SKM-1 (cell line): ENCODE measurements around the gene DTNBP1.

Source experiments
- DNase-seq: peaks from one replicate; lab custom pipeline; 2025; ENCODE audit not compliant: unreplicated experiment; lab: John Stamatoyannopoulos, UW

DTNBP1 gene

GRCh38 chr6:15504581-15505350 lies 158.1 kb downstream of the DTNBP1 start:
- DNase-seq: no peak

DNA sequence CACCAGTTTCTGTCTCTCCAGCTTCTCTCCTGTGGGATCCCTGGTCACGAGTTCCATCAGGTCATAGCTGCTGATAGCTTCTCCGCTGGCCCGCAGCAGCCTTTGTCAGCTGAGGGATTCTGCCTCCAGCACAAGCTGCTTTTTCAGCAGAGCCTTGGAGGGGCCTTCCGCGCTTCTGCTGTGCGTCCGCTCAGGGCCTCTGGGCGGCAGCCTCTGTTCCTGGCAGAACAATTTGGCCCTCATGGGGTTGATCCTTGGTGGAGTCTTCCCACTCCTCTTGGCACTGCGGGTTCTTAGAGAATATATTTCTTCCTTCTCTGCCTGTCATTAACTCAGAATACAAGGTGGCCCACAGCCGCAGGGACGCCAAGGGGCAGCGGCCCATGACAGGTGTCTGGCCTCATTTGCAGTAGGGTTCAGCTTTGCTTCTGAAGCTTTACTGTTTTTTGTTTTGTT lies 158.8 kb downstream of the DTNBP1 start:
- DNase-seq: no peak

GRCh38 chr6:15503346-15503680 lies 159.5 kb downstream of the DTNBP1 start:
- no peak for DNase-seq

- no peak for DNase-seq
These were observed 160.1 kb downstream of the DTNBP1 start for GRCh38 chr6:15502446-15503345.

GRCh38 chr6:15501826-15502445 lies 160.9 kb downstream of the DTNBP1 start:
- no peak for DNase-seq

DNA sequence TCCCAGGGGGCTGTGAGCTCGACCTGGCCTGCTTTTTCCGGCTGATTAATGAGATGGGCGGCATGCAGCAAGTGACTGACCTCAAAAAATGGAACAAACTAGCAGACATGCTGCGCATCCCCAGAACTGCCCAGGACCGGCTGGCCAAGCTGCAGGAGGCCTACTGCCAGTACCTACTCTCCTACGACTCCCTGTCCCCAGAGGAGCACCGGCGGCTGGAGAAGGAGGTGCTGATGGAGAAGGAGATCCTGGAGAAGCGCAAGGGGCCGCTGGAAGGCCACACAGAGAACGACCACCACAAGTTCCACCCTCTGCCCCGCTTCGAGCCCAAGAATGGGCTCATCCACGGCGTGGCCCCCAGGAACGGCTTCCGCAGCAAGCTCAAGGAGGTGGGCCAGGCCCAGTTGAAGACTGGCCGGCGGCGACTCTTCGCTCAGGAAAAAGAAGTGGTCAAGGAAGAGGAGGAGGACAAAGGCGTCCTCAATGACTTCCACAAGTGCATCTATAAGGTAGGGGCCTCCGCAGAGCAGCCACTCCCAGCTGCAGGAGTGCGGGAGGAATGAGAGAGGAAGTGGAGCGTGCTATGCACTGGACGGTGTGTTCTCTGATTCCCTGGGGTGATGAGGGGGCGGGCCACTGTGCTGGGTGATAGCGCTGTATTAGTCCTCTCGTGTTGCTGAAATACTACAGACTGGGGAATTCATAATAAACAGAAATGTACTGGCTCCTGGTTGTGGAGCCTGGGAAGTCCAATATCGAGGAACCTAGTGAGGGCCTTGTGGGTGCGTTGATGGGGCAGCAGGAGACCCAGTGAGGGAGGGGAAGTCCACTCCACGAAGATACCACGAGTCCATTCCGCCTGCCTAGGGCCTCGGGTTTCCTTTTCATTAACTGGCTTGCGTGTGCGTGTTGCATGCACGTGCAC lies 161.7 kb downstream of the DTNBP1 start:
- no peak for DNase-seq

DNA sequence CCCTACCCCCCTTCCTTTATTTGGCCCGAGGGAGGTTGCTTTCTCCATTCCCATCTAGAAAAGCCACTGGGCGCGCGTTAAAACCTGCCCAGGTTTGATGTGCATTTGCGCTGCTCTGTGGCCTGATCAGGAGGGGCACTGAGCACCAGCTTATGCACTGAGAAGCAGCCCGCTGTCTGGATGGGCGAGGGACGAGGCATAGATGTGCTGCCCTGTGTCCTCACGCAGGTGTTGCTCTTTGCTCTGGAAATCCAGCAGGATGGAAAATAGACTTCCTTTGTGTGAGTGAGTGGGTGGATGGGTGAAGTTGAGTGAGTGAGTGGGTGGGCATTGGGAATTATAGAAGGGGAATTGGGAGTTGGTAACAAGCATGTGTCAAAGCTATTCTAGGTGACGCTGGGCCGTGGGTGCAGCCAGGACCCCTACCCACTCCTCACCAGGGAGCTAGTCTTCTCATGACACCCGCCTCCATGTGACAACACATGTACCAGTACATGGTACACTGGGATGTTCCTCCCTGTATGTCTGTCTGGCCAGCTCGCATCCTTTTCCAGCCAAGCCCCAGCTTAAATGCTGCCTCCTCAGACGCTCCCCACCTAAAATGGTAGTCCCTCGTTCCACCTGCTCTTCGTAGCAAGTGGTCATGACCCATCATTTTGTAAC lies 162.6 kb downstream of the DTNBP1 start:
- DNase-seq: no peak

DNA sequence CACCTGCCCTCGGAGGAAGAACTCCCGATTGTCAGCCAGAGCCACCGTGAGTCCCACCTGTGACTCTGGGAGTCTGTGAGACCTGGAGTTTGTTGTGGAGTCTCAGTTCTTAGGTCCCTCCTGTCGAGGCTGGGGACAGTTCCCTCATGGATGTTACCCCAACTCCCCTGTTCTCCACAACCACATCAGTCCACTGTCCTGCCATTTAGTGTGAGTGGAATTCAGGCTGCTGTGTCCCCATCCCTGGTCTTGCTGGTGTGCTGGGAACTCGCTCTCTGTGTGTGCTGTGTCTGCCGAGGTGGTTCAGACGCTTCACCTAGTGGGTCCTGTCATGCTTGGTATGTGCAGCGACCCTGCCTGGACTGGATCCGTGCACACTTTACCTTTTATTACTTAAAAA lies 163.2 kb downstream of the DTNBP1 start:
- no peak for DNase-seq

- no peak for DNase-seq
These were observed 163.7 kb downstream of the DTNBP1 start for GRCh38 chr6:15499125-15499524.

DNA sequence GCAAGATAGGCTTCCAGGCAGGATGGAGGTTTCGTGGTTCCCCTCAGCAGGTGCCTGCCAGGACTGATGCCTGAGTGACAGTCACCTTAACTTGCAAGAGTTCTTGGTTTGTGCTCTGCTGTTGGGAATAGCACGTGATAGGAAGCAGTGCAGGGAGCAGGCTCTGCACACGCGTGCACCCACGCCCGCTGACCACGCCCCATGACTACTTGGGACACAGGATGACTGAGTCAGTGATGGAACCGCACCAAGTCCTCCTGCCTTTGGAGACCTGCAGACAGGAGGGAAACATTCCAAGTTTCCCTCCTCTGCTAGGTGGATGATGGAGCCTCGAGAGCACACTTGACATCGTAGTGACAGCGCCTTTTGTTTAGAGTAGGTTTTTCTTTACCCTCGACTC lies 164.2 kb downstream of the DTNBP1 start:
- no peak for DNase-seq

GRCh38 chr6:15496345-15497131 lies 166.3 kb downstream of the DTNBP1 start:
- DNase-seq: no peak

DNA sequence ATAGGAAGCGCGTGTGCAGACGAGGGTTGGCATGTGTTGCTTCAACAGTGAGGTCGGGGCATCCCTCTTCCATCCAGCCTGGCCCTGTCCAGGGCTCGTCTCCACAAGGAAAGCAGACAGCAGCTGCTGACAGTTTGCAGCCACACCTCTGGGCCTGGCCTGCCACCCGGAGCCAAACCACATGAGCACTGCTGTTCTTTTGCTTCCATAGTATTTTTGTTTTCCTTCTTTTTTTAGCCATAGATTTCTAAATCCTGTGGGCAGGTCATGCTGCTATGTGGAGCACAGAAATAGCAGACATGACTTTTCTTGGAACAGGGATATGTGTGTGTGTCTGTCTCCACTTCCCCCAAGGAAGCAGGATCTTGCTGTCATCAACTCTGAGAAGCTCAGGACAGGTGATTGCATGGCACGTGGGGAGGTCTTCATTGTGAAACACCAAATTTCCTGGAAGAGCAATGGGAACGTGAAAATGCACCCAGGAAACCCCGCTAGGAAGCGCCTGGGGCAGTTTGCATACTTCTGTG lies 167.4 kb downstream of the DTNBP1 start:
- DNase-seq: no peak

GRCh38 chr6:15493437-15494168 lies 169.2 kb downstream of the DTNBP1 start:
- DNase-seq: no peak

DNA sequence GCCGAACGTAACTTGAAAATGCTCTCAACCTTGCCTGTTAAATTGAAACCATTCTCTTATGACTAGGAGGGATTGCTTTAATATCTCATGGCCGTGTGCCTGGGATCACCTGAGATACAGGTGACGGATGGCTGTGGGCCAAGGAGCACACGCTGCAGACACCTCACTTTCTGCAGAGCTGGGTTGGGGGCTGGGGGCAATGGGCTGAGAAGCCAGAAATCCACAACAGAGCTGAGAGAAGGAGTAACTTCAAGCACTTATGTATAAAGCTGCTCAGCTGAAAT lies 170.9 kb downstream of the DTNBP1 start:
- no peak for DNase-seq

DNA sequence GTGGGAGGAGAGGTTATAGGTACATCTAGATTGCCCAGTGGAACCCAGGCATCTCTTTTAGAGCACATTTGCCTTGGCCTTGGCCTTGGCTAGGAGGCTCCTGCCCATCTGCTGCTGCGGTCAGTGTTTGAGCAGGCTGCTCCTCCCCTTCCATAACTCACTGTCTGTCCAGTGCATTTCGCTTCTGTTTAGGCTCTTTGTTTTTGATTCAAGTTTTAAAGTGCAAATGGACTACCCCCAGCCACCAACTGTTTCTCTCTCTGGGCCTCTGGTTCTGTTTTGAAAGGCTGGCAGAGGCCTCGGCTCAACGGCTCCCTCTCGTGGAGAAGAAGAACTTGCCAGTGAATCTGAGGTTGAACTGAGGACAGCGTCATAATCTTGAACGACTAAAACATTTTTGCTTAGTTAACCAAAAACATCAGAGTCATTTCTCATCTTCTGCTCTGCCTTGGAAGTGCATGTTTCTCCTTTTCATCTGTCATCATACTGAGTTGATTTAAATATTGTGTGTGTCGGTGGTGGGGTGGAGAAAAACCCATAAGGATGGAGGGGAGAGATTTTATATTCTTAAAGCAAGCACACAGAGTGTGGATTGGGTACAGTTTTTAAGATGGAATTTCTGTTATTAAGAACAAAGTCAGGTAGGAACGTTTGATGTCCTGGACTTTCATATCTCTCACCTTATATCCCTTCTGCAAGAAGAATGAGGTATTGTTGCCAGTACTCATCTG lies 171.4 kb downstream of the DTNBP1 start:
- peak; percentile 15 for DNase-seq

GRCh38 chr6:15490242-15491100 lies 172.4 kb downstream of the DTNBP1 start:
- DNase-seq: no peak
